T47D (cell line): ENCODE data around the gene MLLT1.

Source experiments
- DNase-seq, 2 experiments: peaks; one replicate each; pipeline versions ENCODE4 v3.0.0 to v3.0.0-alpha.2; 2011 to 2012; ENCODE audit warnings: low read depth in 1 of 2, low spot score in 1 of 2
- JUND ChIP-seq: IDR thresholded peaks from 2 replicates; pipeline ENCODE4 v1.6.1; 2012; ENCODE audit warnings: low read depth
- in situ Hi-C: cut with HindIII; loops from 2 replicates; pipeline ENCODE4 v1.10.0; 2016; ENCODE audit warnings: low sequenced_read_pairs, low pct_unique_long_range_greater_than_20kb

Gene MLLT1

GRCh38 chr19:6272411-6272791 lies 7.4 kb downstream of the MLLT1 start:
- in situ Hi-C loops: no loop called here
- DNase-seq: no peak
- TF ChIP-seq JUND: no peak

GRCh38 chr19:6271721-6272410 lies 7.9 kb downstream of the MLLT1 start:
- TF ChIP-seq JUND: no peak
- in situ Hi-C loops: no loop called here
- no peak for DNase-seq

- no peak for DNase-seq
- in situ Hi-C loops: no loop called here
- no peak for TF ChIP-seq JUND
Observed at GRCh38 chr19:6271251-6271650, 8.5 kb downstream of the MLLT1 start.

GRCh38 chr19:6270822-6271221 lies 9.0 kb downstream of the MLLT1 start:
- no peak for DNase-seq
- TF ChIP-seq JUND: no peak
- in situ Hi-C loops: no loop called here

- TF ChIP-seq JUND: no peak
- in situ Hi-C loops: no loop called here
- no peak for DNase-seq
Observed at GRCh38 chr19:6270076-6270745, 9.6 kb downstream of the MLLT1 start.

GRCh38 chr19:6269101-6269886 lies 10.5 kb downstream of the MLLT1 start:
- in situ Hi-C loops: no loop called here
- no peak for TF ChIP-seq JUND
- no peak for DNase-seq

- DNase-seq: no peak
- in situ Hi-C loops: no loop called here
- TF ChIP-seq JUND: no peak
Observed at GRCh38 chr19:6268382-6268771, 11.4 kb downstream of the MLLT1 start.

GRCh38 chr19:6267552-6268381 lies 12.0 kb downstream of the MLLT1 start:
- no peak for TF ChIP-seq JUND
- no peak for DNase-seq
- in situ Hi-C loops: no loop called here

GRCh38 chr19:6264803-6265202 lies 15.0 kb downstream of the MLLT1 start:
- TF ChIP-seq JUND: no peak
- no peak for DNase-seq
- in situ Hi-C loops: no loop called here

- in situ Hi-C loops: no loop called here
Observed at GRCh38 chr19:6263735-6264444, 15.9 kb downstream of the MLLT1 start.

GRCh38 chr19:6263306-6263705 lies 16.5 kb downstream of the MLLT1 start:
- in situ Hi-C loops: no loop called here
- TF ChIP-seq JUND: no peak
- no peak for DNase-seq

More at GRCh38 chr19:6263735-6264444, 15.9 kb downstream of the MLLT1 start:
- no peak for DNase-seq
- TF ChIP-seq JUND: no peak

GRCh38 chr19:6262519-6262918 lies 17.3 kb downstream of the MLLT1 start:
- in situ Hi-C loops: no loop called here
- TF ChIP-seq JUND: no peak
- DNase-seq: no peak
